Ascending aorta (tissue), 2 donors: ENCODE measurements around the gene PCDHB10. TPM values are rescaled to one million over a fixed set of nuclear protein-coding genes. Genes with fewer than 3 reads are reported as not detected.
"Not testable (repeated sequence)": the region's sequence is repeated elsewhere in the genome, so short reads cannot be mapped to it uniquely, and the experiment has no call there.

ENCODE experiments used
- DNase-seq, 2 donors: peaks; one replicate each; pipeline ENCODE4 v3.0.0-alpha.2; 2019; ENCODE audit warnings: low spot score in 2 of 2
- H3K27ac ChIP-seq, 2 donors: fragments of 200-600 bp; sonication (generic); one replicate each; pipeline ENCODE4 v1.5.1; 2016 to 2017; ENCODE audit warnings: mild to moderate bottlenecking in 1 of 2
- H3K27me3 ChIP-seq: fragments of 200-600 bp; sonication (generic); one replicate; pipeline ENCODE4 v1.5.1; 2017
- H3K36me3 ChIP-seq, 2 donors: fragments of 200-600 bp; sonication (generic); one replicate each; pipeline ENCODE4 v1.5.1; 2016
- H3K4me1 ChIP-seq, 2 donors: fragments of 200-600 bp; sonication (generic); one replicate each; pipeline ENCODE4 v1.5.1; 2016 to 2017; ENCODE audit warnings: mild to moderate bottlenecking in 1 of 2
- H3K4me3 ChIP-seq, 2 donors: fragments of 200-600 bp; sonication (generic); one replicate each; pipeline ENCODE4 v1.5.1; 2016 to 2017; ENCODE audit warnings: mild to moderate bottlenecking in 1 of 2
- H3K9me3 ChIP-seq, 2 donors: fragments of 200-600 bp; sonication (generic); one replicate each; pipeline ENCODE4 v1.5.1; 2016
- intact Hi-C: fragments of 100-400 bp; cut with DNase I; formaldehyde crosslinking; loops from one replicate; pipeline ENCODE4 v1.15.1; 2023
- total RNA-seq: library from RNA; depleted of rRNA; stranded (reverse); fragments of >200 nt; gene quantifications from one replicate; pipeline ENCODE4 v1.1.0, GENCODE V29; 2016
- TF ChIP-seq, protein P1 (sequence below), 3 experiments: fragments of 200-600 bp in 2 of 3; fragments of 450-650 bp in 1 of 3; sonication (generic) in 2 of 3; IDR thresholded peaks; one replicate each; pipeline ENCODE4 v1.5.1; 2016 to 2019; ENCODE audit warnings: antibody characterized with exemption in 3 of 3, mild to moderate bottlenecking in 1 of 3, moderate library complexity in 1 of 3

Gene PCDHB10
- total RNA-seq, result 0.21 TPM

DNA sequence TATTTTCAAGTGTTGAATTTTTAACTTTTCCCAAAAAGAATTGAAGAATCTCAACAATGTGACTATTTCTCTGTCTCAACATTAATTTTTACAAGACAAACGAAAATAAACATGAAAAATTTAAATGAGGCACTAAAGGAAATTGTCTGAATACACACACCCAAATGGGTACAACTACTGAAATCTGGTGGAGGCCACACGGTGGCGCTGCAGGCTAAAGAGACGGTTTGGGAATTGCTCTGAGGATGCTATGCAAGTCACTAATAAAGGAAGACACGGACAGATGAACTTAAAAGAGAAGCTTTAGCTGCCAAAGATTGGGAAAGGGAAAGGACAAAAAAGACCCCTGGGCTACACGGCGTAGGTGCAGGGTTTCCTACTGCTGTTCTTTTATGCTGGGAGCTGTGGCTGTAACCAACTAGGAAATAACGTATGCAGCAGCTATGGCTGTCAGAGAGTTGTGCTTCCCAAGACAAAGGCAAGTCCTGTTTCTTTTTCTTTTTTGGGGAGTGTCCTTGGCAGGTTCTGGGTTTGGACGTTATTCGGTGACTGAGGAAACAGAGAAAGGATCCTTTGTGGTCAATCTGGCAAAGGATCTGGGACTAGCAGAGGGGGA is at the start of gene PCDHB10:
Gene PCDHB10, plus strand, starts transcription at position 244 of the 616 bp plus-strand sequence. Its CDS starts 200 bp downstream, at position 444.
- Histone ChIP-seq H3K27ac (no peak within 1 kb of the TSS), H3K27me3 (no peaks in the 10 kb centered on the region), H3K36me3 (no peaks in the 10 kb centered on the region), H3K4me3 (no peak within 1 kb of the TSS), H3K9me3 (peaks cover 68 to 92% of the 10 kb centered on the region in 2 donors), H3K4me1 (no peaks in the 10 kb centered on the region)
- no peak for DNase-seq
- intact Hi-C loops, result no loop called here
- TF ChIP-seq, protein P1, sequence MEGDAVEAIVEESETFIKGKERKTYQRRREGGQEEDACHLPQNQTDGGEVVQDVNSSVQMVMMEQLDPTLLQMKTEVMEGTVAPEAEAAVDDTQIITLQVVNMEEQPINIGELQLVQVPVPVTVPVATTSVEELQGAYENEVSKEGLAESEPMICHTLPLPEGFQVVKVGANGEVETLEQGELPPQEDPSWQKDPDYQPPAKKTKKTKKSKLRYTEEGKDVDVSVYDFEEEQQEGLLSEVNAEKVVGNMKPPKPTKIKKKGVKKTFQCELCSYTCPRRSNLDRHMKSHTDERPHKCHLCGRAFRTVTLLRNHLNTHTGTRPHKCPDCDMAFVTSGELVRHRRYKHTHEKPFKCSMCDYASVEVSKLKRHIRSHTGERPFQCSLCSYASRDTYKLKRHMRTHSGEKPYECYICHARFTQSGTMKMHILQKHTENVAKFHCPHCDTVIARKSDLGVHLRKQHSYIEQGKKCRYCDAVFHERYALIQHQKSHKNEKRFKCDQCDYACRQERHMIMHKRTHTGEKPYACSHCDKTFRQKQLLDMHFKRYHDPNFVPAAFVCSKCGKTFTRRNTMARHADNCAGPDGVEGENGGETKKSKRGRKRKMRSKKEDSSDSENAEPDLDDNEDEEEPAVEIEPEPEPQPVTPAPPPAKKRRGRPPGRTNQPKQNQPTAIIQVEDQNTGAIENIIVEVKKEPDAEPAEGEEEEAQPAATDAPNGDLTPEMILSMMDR (IDR thresholded peaks at IDR 0.05), result peak in 1 of 3 experiments; percentile 29

DNA sequence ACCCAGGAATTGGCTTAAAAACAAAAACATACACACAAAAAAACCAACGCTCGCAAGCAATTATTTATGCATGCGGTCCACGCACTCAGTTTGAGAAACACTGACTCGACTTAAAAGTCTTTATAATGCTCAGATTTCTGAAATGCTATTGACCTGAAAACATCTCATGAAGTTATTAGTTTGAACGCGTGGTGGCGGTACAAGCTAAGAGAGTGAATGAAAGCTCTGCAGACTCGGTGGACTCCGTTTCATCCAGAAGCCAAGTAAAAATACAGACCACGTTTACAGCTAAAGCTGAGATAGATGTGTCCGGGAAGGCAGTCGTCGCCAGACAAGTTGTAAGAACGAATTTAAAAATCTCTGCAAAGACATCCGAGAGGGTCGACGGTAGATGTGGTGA is 42.3 kb upstream of the PCDHB10 start, which contains the start of gene PCDHB6:
Gene PCDHB6, plus strand, starts transcription at position 246 of the 400 bp plus-strand sequence. CDS start 201 bp downstream, outside the sequence.
- peak within 1 kb of the TSS; percentile 18 to 28 for H3K4me3 ChIP-seq
- H3K9me3 ChIP-seq, result peaks cover 41 to 82% of the 10 kb centered on the region in 2 donors
- no peaks in the 10 kb centered on the region for H3K27me3 ChIP-seq
- H3K27ac ChIP-seq, result no peak within 1 kb of the TSS
- no peaks in the 10 kb centered on the region for H3K4me1 ChIP-seq
- intact Hi-C loops, result no loop called here
- TF ChIP-seq, protein P1 (IDR thresholded peaks at IDR 0.05), result no peak
- no peak for DNase-seq
- no peaks in the 10 kb centered on the region for H3K36me3 ChIP-seq

DNA sequence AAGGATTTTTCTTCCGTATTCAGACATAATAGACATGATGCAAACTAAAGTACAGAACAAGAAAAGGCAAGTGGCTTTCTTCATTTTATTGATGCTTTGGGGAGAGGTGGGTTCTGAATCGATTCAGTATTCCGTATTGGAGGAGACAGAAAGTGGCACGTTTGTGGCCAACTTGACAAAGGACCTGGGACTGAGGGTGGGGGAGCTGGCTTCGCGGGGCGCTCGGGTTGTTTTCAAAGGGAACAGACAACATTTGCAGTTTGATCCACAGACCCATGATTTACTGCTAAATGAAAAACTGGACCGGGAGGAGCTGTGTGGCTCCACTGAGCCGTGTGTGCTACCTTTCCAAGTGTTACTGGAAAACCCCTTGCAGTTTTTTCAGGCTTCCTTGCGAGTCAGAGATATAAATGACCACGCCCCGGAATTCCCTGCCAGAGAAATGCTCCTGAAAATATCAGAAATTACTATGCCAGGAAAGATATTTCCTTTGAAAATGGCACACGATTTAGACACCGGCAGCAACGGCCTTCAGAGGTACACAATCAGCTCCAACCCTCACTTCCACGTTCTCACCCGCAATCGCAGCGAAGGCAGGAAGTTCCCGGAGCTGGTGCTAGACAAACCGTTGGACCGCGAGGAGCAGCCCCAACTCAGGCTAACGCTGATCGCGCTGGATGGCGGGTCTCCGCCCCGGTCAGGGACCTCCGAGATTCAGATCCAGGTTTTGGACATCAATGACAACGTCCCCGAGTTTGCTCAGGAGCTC is 41.7 kb upstream of the PCDHB10 start:
- Histone ChIP-seq H3K27ac (no peak overlapping the region), H3K36me3 (no peaks in the 10 kb centered on the region), H3K27me3 (no peaks in the 10 kb centered on the region), H3K4me1 (no peaks in the 10 kb centered on the region), H3K4me3 (peak overlapping the region; percentile 18 to 28), H3K9me3 (peaks cover 45 to 84% of the 10 kb centered on the region in 2 donors)
- intact Hi-C loops, result no loop called here
- DNase-seq, result no peak
- TF ChIP-seq, protein P1 (IDR thresholded peaks at IDR 0.05), result no peak

DNA sequence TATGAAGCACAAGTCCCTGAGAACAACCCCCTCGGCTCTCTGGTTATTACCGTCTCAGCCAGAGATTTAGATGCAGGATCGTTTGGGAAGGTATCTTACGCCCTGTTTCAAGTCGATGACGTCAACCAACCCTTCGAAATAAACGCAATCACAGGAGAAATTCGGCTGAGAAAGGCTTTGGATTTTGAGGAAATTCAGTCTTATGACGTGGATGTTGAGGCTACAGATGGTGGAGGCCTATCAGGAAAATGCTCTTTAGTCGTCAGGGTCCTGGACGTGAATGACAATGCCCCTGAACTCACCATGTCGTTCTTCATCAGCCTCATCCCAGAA is 41.2 kb upstream of the PCDHB10 start:
- intact Hi-C loops, result no loop called here
- H3K9me3 ChIP-seq, result peaks cover 50 to 84% of the 10 kb centered on the region in 2 donors
- no peak overlapping the region for H3K27ac ChIP-seq
- H3K4me3 ChIP-seq, result no peak overlapping the region
- no peaks in the 10 kb centered on the region for H3K36me3 ChIP-seq
- H3K27me3 ChIP-seq, result no peaks in the 10 kb centered on the region
- TF ChIP-seq, protein P1 (IDR thresholded peaks at IDR 0.05), result no peak
- DNase-seq, result no peak
- no peaks in the 10 kb centered on the region for H3K4me1 ChIP-seq

DNA sequence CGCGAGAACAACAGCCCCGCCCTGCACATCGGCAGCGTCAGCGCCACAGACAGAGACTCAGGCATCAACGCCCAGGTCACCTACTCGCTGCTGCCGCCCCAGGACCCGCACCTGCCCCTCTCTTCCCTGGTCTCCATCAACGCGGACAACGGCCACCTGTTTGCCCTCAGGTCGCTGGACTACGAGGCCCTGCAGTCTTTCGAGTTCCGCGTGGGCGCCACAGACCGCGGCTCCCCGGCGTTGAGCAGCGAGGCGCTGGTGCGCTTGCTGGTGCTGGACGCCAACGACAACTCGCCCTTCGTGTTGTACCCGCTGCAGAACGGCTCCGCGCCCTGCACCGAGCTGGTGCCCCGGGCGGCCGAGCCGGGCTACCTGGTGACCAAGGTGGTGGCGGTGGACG is 40.5 kb upstream of the PCDHB10 start:
- H3K4me1 ChIP-seq, H3K36me3 ChIP-seq, H3K27ac ChIP-seq, intact Hi-C loops, DNase-seq, H3K4me3 ChIP-seq, H3K27me3 ChIP-seq: not testable (repeated sequence)
- H3K9me3 ChIP-seq, result peaks cover 55 to 88% of the 10 kb centered on the region in 2 donors

DNA sequence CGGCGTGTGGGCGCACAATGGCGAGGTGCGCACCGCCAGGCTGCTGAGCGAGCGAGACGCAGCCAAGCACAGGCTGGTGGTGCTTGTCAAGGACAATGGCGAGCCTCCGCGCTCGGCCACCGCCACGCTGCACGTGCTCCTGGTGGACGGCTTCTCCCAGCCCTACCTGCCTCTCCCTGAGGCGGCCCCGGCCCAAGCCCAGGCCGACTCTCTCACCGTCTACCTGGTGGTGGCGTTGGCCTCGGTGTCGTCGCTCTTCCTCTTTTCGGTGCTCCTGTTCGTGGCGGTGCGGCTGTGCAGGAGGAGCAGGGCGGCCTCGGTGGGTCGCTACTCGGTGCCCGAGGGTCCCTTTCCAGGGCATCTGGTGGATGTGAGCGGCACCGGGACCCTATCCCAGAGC is 40.1 kb upstream of the PCDHB10 start:
- H3K4me3 ChIP-seq, DNase-seq, H3K36me3 ChIP-seq, H3K27me3 ChIP-seq, intact Hi-C loops, H3K4me1 ChIP-seq, H3K27ac ChIP-seq: not testable (repeated sequence)
- peaks cover 59 to 92% of the 10 kb centered on the region in 2 donors for H3K9me3 ChIP-seq
